Keratinocyte (primary cell): Measurements from ENCODE around the gene TRMT2B. TPM values are rescaled to one million over a fixed set of nuclear protein-coding genes. Genes with fewer than 3 reads are reported as not detected.

Experiments used
- DNase-seq: peaks from one replicate; pipeline ENCODE4 v3.0.0-alpha.2; 2011; ENCODE audit warnings: low read depth, missing footprints, low spot score
- FAIRE-seq: peaks from 2 replicates; lab custom pipeline; 2011; peaks lifted over from hg19 to GRCh38; lab: Jason Lieb, UNC
- H2AFZ ChIP-seq: 2 replicates; pipeline ENCODE4 v1.6.0; 2012; ENCODE audit warnings: low read length, control low read depth, inconsistent platforms; ENCODE audit not compliant: control insufficient read depth
- H3K27ac ChIP-seq: 2 replicates; pipeline ENCODE4 v1.5.1; 2011; ENCODE audit warnings: low read length; ENCODE audit not compliant: control insufficient read depth, insufficient read depth
- H3K27me3 ChIP-seq: 3 replicates; pipeline ENCODE4 v1.6.0; 2011; ENCODE audit warnings: low read length; ENCODE audit not compliant: control insufficient read depth, insufficient read depth; ENCODE audit errors: extremely low read depth
- H3K36me3 ChIP-seq, 2 experiments: 2 replicates in 1 of 2; 3 replicates in 1 of 2; pipeline ENCODE4 v1.5.1; 2011; ENCODE audit warnings: low read length in 2 of 2, mild to moderate bottlenecking in 1 of 2; ENCODE audit not compliant: control insufficient read depth in 2 of 2, insufficient read depth in 2 of 2; ENCODE audit errors: extremely low read depth in 1 of 2
- H3K4me1 ChIP-seq: 3 replicates; pipeline ENCODE4 v1.5.1; 2011; ENCODE audit warnings: low read length; ENCODE audit not compliant: control insufficient read depth, insufficient read depth; ENCODE audit errors: extremely low read depth
- H3K4me2 ChIP-seq: 3 replicates; pipeline ENCODE4 v1.6.0; 2011; ENCODE audit warnings: low read depth, low read length; ENCODE audit not compliant: control insufficient read depth, insufficient read depth; ENCODE audit errors: extremely low read depth
- H3K4me3 ChIP-seq, 3 experiments: fragments of 200-600 bp in 1 of 3; sonication (generic) in 1 of 3; 2 replicates in 2 of 3; 3 replicates in 1 of 3; pipeline ENCODE4 v1.5.1; 2011 to 2016; ENCODE audit warnings: low read length in 3 of 3, mild to moderate bottlenecking in 3 of 3, control low read depth in 2 of 3, inconsistent platforms in 1 of 3, low read depth in 1 of 3, mixed read lengths in 1 of 3, mixed run types in 1 of 3, moderate library complexity in 1 of 3; ENCODE audit not compliant: control insufficient read depth in 2 of 3, insufficient read depth in 2 of 3; ENCODE audit errors: extremely low read depth in 1 of 3
- H3K79me2 ChIP-seq: 2 replicates; pipeline ENCODE4 v1.6.0; 2012; ENCODE audit warnings: low read length; ENCODE audit not compliant: control insufficient read depth, insufficient read depth
- H3K9ac ChIP-seq: 3 replicates; pipeline ENCODE4 v1.6.0; 2011; ENCODE audit warnings: low read length; ENCODE audit not compliant: control insufficient read depth, insufficient read depth; ENCODE audit errors: extremely low read depth
- H3K9me1 ChIP-seq: 3 replicates; pipeline ENCODE4 v1.6.0; 2011; ENCODE audit warnings: low read length; ENCODE audit not compliant: control insufficient read depth, insufficient read depth; ENCODE audit errors: extremely low read depth
- H3K9me3 ChIP-seq: 2 replicates; pipeline ENCODE4 v1.5.1; 2012; ENCODE audit warnings: low read depth, low read length; ENCODE audit not compliant: control insufficient read depth
- H4K20me1 ChIP-seq: 3 replicates; pipeline ENCODE4 v1.6.0; 2011; ENCODE audit warnings: low read length; ENCODE audit not compliant: control insufficient read depth, insufficient read depth; ENCODE audit errors: extremely low read depth
- EZH2 ChIP-seq: IDR thresholded peaks from one replicate; pipeline ENCODE4 v1.6.1; 2012; ENCODE audit warnings: inconsistent platforms, mild to moderate bottlenecking, low read length, moderate library complexity
- dilution Hi-C: fragments of 300-500 bp; cut with MboI; formaldehyde crosslinking; loops from one replicate; pipeline ENCODE4 v1.7.0; 2020; ENCODE audit warnings: low sequenced_read_pairs; ENCODE audit not compliant: extremely low pct_ligation_motif_present
- polyA plus RNA-seq, 5 experiments: library from polyadenylated mRNA; depleted of rRNA in 3 of 5; stranded (reverse) in 3 of 5; stranded (forward) in 1 of 5; unstranded in 1 of 5; fragments of >200 nt; gene quantifications; 1 replicate in 1 of 5; 2 replicates in 3 of 5; 3 replicates in 1 of 5; pipeline versions ENCODE4 v1.2.1 to v1.2.3, GENCODE V29; 2011 to 2012; ENCODE audit warnings: missing spikeins in 2 of 5, low read depth in 1 of 5, low replicate concordance in 1 of 5
- TF ChIP-seq, protein P1 (sequence below), 3 experiments: IDR thresholded peaks in 1 of 3; conservative IDR thresholded peaks in 1 of 3; optimal IDR thresholded peaks in 1 of 3; 2 replicates in 2 of 3; 3 replicates in 1 of 3; pipeline versions ENCODE3 to v1.5.1; 2011; ENCODE audit warnings: low read length in 3 of 3, mild to moderate bottlenecking in 3 of 3, moderate library complexity in 2 of 3, control low read depth in 1 of 3, inconsistent platforms in 1 of 3; ENCODE audit not compliant: insufficient read depth in 2 of 3; ENCODE audit errors: extremely low read depth in 1 of 3

Gene TRMT2B
- polyA plus RNA-seq, 1 donor (not counting 4 experiments of a cell fraction or from before 2014, with no cell fraction given) = 12.1 TPM

DNA sequence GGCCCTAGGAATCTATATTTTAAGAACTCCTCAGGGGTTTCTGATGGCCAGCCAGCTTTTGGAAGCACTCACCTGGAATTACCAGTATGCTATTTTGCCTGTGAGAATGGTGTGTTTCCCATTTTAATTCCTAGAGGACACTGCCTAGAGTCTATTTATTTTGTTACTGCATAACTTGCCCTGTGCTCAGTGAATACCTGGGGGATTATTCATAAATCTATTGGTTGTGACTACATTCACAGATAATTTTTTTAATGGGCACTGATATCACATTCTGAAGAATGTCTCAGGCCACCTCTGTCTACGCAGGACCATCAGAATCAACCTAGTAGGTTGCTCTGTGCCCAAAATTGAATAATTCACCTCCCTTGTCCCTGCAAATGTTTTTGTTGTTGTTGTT lies 75.7 kb downstream of the TRMT2B start:
- dilution Hi-C loops = no loop called here
- Histone ChIP-seq H3K9me3 (no peaks in the 10 kb centered on the region), H4K20me1 (no peaks in the 10 kb centered on the region), H3K9me1 (no peaks in the 10 kb centered on the region), H3K27ac (no peak overlapping the region), H3K36me3 (no peaks in the 10 kb centered on the region), H3K4me2 (no peak overlapping the region), H3K79me2 (no peaks in the 10 kb centered on the region), H3K4me3 (no peak overlapping the region), H2AFZ (no peak overlapping the region), H3K4me1 (peaks cover 16% of the 10 kb centered on the region), H3K27me3 (no peaks in the 10 kb centered on the region), H3K9ac (no peak overlapping the region)
- DNase-seq (no peak), FAIRE-seq (no peak)
- TF ChIP-seq, protein P1, sequence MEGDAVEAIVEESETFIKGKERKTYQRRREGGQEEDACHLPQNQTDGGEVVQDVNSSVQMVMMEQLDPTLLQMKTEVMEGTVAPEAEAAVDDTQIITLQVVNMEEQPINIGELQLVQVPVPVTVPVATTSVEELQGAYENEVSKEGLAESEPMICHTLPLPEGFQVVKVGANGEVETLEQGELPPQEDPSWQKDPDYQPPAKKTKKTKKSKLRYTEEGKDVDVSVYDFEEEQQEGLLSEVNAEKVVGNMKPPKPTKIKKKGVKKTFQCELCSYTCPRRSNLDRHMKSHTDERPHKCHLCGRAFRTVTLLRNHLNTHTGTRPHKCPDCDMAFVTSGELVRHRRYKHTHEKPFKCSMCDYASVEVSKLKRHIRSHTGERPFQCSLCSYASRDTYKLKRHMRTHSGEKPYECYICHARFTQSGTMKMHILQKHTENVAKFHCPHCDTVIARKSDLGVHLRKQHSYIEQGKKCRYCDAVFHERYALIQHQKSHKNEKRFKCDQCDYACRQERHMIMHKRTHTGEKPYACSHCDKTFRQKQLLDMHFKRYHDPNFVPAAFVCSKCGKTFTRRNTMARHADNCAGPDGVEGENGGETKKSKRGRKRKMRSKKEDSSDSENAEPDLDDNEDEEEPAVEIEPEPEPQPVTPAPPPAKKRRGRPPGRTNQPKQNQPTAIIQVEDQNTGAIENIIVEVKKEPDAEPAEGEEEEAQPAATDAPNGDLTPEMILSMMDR (optimal IDR thresholded peaks at IDR 0.05 in 1 of 3, IDR thresholded peaks at IDR 0.05 in 1 of 3, conservative IDR thresholded peaks at IDR 0.05 in 1 of 3; ENCODE audit: extremely low read depth in 1 of 3, insufficient read depth in 2 of 3, low read length in 3 of 3) = no peak
- no peak for TF ChIP-seq EZH2

DNA sequence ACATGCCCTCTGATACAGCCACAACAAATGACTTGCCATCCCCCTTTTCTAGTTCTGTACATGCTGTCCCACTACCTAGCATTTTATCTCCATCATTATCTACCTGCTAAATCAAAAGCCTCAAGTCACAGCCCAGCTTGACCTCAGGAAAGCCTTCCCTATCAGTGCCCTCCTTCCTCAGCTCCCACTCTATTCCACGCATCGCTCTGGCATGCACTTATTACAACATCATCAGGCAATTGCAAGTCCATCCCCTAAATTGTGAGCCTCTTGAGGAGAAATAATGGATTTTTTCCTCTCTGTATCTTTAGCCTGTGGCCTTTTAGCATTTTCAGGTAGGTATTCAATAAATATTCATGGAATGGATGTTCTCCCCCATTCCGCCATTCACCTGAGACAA lies 76.7 kb downstream of the TRMT2B start:
- FAIRE-seq (no peak), DNase-seq (no peak)
- H3K9ac ChIP-seq = no peak overlapping the region
- H3K4me3 ChIP-seq = no peak overlapping the region
- H3K27me3 ChIP-seq = no peaks in the 10 kb centered on the region
- TF ChIP-seq, protein P1 (optimal IDR thresholded peaks at IDR 0.05 in 1 of 3, IDR thresholded peaks at IDR 0.05 in 1 of 3, conservative IDR thresholded peaks at IDR 0.05 in 1 of 3; ENCODE audit: extremely low read depth in 1 of 3, insufficient read depth in 2 of 3, low read length in 3 of 3) = no peak
- TF ChIP-seq EZH2 = no peak
- dilution Hi-C loops = no loop called here
- H3K9me3 ChIP-seq = no peaks in the 10 kb centered on the region
- H3K79me2 ChIP-seq = no peaks in the 10 kb centered on the region
- H2AFZ ChIP-seq = no peak overlapping the region
- H3K4me1 ChIP-seq = peaks cover 7% of the 10 kb centered on the region
- no peaks in the 10 kb centered on the region for H3K36me3 ChIP-seq
- H4K20me1 ChIP-seq = no peaks in the 10 kb centered on the region
- H3K4me2 ChIP-seq = no peak overlapping the region
- no peaks in the 10 kb centered on the region for H3K9me1 ChIP-seq
- H3K27ac ChIP-seq = no peak overlapping the region
